Activated T-cell treated with anti-CD3 and anti-CD28 coated beads for 48 hours (primary cell): ENCODE data around the gene MEX3A.
"Not testable (repeated sequence)": the region's sequence is repeated elsewhere in the genome, so short reads cannot be mapped to it uniquely, and the experiment has no call there.

Experiments
- DNase-seq: peaks from one replicate; pipeline ENCODE4 v3.0.0-alpha.2; 2020; ENCODE audit warnings: low read depth

Gene MEX3A

GRCh38 chr1:156054500-156055280 is 27.6 kb downstream of the MEX3A start, which contains the start of gene LAMTOR2:
Gene LAMTOR2 (plus strand): TSS chr1:156054782. CDS start chr1:156054890, 108 bp downstream.
- peak; percentile 96 for DNase-seq

- DNase-seq: peak; percentile 82
These were observed 28.3 kb downstream of the MEX3A start, which contains the start of gene UBQLN4 for GRCh38 chr1:156053768-156054499. Gene UBQLN4 (minus strand): TSS chr1:156053798. CDS start chr1:156053701, 97 bp downstream.

DNA sequence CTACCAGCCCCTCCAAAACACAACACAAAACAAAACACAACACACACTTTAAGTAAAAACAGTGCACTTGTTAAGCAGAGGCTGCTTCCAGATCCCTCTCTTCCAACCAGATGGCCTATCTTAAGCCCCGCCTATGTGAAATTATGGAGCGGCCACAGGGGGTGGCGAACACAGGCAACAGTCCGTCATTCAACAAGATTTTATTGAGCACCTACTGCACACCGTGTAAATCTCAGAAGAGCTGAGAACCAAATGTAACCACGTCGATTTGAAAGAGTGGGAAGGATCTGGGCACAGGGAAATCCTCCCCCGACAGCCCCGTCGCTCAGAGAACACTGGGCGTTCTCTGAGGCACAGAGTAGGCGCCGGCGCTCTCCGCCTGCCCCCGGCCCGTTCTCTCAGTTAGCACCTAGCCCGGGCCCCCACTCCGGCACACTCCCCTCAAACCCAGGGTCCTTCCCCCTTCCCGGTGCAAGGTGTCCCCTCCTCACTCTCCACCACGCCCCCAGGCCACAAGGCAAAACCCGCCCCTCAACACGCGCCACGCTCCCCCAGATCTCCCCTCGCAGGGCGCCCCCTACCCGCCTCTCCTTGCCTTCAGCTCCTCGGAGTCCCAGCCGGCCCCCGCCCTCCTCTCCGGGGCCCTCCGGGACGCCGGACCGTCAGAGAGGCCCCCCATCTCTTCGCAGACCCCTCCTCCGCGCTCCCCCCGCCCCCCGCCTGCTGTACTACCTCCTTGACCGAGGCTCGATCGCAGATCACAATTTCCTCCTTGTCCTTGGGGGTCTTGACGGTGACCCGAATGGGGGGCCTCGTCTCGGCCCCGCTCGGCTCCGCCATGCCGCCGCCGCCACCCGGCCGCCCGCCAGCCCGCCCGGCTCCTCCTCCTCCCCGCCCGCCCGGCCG is 29.1 kb downstream of the MEX3A start:
- DNase-seq: peak; percentile 58

DNA sequence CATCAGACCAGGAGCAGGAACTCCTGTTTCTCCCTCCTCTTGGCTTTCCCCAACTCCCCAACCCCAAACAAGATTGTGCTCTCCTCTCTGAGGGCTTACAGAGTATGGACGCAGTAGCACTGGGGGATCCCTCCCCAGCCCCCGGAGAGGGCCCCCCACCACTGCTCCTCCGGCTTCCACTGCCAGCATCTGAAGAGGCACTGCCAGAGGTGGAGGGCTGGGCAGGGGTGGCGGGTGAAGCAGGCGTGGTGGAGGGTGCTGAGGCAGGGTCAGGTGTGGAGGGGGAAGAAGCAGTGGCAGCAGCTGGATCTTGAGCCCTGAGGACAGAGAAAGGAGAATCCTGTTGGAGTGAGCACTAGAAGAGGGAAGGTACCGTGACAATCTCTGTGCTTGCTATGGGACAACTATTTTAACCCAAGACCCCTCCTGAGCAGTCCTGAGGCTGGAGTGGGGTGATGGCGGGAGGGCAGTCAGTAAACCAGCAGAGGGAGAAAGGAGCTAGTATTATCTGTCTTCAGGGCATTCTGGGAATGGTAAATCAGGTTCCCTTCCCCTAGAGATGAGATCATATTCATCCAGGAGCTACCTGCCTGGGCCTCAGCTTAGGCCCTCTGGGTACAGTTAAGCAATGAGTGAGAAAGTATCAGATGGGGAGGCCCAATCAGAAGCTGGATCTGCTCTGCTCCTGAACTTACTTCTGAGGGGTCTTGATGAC is 31.1 kb downstream of the MEX3A start:
- no peak for DNase-seq

GRCh38 chr1:156050376-156050775 is 31.9 kb downstream of the MEX3A start:
- DNase-seq: no peak

DNA sequence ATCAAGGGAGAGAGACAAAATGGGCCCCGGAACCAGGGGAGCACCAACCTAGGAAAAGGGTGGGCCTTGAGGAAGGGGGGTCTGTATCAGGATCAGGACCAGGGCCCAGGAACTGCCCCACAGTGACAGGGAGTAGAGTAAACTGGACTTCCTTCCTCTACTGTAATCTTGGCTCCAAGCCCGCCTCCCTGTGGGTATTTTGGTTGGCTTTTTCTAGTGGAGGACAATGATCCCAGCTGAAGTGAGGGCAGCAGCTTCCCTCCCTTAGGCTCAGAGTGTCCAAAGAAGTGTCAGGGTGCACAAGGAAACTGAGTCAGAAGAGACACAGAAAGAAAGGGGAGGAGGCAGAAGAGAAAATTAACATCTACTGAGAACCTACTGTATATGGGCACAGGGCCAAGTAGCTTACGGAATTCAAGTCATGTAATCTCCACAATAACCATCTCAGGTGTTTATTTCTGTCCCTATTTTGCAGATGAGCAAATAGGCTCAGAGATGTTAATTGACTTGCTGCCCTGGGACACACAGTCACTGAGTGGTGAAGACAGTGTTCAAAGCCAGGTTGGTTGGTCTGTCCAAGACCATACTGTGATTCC is 33.5 kb downstream of the MEX3A start:
- no peak for DNase-seq

GRCh38 chr1:156045076-156045475 is 37.2 kb downstream of the MEX3A start:
- DNase-seq: no peak

DNA sequence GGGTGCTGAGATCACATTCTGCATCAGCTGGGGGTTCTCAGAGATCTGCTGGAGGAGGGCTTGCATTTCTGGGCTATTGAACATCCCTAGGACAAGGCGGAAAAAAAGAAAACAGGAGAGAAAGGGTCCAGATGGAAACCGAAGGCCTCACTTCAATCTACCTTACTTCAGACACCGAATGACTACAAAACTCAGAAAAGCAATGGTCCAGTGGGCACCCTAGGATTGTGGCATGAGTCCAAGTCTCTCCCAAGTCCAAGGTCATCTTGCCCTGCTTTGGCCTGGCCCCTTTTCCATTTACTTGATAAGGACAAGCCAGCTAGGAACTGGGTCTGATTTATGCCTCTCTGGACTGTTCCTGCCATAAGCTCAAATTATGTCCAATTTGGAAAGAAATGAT is 39.4 kb downstream of the MEX3A start:
- DNase-seq: no peak

DNA sequence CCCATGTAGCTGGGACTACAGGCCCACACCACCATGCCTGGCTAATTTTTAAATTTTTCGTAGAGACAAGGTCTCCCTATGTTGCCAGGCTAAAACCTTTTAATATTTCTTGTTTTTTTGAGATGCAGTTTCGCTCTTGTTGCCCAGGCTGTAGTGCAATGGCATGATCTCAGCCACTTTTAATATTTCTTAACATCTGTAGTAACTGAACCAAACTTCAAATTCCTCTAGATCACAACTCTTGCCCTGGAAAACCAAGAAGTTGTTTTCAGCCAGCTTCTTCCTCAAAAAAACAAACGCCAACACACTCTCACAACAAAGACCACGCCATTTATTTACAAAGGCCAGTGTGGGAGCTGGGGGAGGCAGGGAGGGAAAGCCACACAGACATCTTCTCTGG is 47.3 kb downstream of the MEX3A start:
- not testable (repeated sequence) for DNase-seq

GRCh38 chr1:156033011-156033410 is 49.3 kb downstream of the MEX3A start:
- DNase-seq: no peak

- no peak for DNase-seq
These were observed 55.7 kb downstream of the MEX3A start for GRCh38 chr1:156026588-156026987.

DNA sequence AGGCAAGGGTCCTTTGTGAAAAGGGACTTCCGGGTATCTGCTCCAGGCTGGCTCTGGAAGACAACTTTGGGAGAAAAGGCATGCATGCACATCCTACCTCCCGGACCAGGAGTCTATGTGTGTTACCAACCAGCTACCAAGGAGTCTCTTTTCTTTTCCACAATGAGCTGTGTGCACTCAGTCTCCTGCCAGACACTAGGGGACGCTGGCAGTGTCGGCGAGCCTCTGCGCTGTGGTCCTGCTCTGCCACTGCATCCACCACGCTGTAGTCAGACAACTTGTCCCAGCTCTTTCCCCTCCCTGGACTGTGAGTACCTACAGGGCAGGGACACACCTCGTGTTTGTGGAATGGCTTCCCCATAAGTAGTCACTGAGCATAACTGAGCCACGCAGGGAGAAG is 56.4 kb downstream of the MEX3A start:
- DNase-seq: peak; percentile 43

DNA sequence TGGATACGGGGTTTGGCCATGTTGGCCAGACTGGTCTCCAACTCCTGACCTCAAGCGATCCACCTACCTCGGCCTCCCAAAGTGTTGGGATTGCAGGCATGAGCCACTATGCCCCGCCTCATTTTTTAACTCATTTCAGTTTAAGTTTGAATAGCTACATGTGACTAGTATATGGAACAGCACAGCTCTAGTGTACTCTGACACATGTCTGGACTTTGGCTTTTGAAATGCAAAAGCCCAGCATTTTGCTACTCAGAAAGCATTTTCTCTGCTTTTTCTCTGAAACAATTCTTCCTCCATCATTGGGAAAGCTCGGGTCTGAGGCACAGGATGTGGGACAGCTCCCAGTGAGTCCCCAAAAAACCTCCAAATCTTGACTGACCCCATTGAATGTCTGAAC is 57.5 kb downstream of the MEX3A start:
- DNase-seq: no peak
